HepG2 (cell line): ENCODE results near the gene SUPV3L1. TPM values are rescaled to one million over a fixed set of nuclear protein-coding genes. Genes with fewer than 3 reads are reported as not detected.

ENCODE experiments used
- ATAC-seq: fragments of 200-7000 bp; cut with Tn5 transposase; 3 replicates; pipeline ENCODE4 v1.9.1; 2020; ENCODE audit warnings: mild to moderate bottlenecking, moderate library complexity
- BruUV-seq: library from RNA; stranded (reverse); fragments of 400-500 nt; replicated peaks from 2 replicates; lab custom pipeline; 2021; lab: Mats Ljungman, UMichigan
- CTCF ChIA-PET: fragments of 300-600 bp; formaldehyde crosslinking; extraction: SDS; loops from one replicate; lab custom pipeline; 2021; ENCODE audit warnings: low total read pairs, inconsistent platforms, low intra/inter-chr PET ratio; lab: Yijun Ruan, JAX
- POLR2A ChIA-PET: fragments of 350-600 bp; sonication (Branson Sonifier 250); formaldehyde crosslinking; loops from one replicate; lab custom pipeline; 2020; ENCODE audit warnings: antibody characterized with exemption, inconsistent platforms; lab: Yijun Ruan, JAX
- DNase-seq: peaks from one replicate; pipeline ENCODE4 v3.0.0-alpha.2; 2015; ENCODE audit warnings: low spot score
- FAIRE-seq: peaks from 3 replicates; lab custom pipeline; 2011; peaks lifted over from hg19 to GRCh38; lab: Jason Lieb, UNC
- H2AFZ ChIP-seq: one replicate; pipeline ENCODE4 v1.6.1; 2011; ENCODE audit warnings: low read length, inconsistent platforms
- H3K27ac ChIP-seq: fragments of 300-600 bp; 3 replicates; pipeline ENCODE4 v1.8.0; 2011; ENCODE audit warnings: mixed run types, mild to moderate bottlenecking, mixed read lengths, low read length, inconsistent platforms; ENCODE audit not compliant: insufficient read depth; ENCODE audit errors: extremely low read length
- H3K27me3 ChIP-seq, 2 experiments: fragments of 200-600 bp in 1 of 2; 2 replicates in 1 of 2; 3 replicates in 1 of 2; pipeline versions ENCODE4 v1.6.0 to v1.8.0; 2011; ENCODE audit warnings: low read length in 2 of 2, mild to moderate bottlenecking in 2 of 2, moderate library complexity in 2 of 2, inconsistent platforms in 1 of 2; ENCODE audit not compliant: insufficient read depth in 2 of 2, control insufficient read depth in 1 of 2
- H3K36me3 ChIP-seq, 2 experiments: fragments of 200-600 bp in 1 of 2; replicated peaks in 1 of 2; 2 replicates in 1 of 2; 3 replicates in 1 of 2; pipeline versions ENCODE4 v1.5.1 to v1.8.0; 2011; ENCODE audit warnings: low read length in 2 of 2, inconsistent platforms in 1 of 2; ENCODE audit not compliant: insufficient read depth in 2 of 2, control insufficient read depth in 1 of 2
- H3K4me1 ChIP-seq: 2 replicates; pipeline ENCODE4 v1.5.1; 2012; ENCODE audit warnings: low read length, inconsistent platforms; ENCODE audit not compliant: insufficient read depth
- H3K4me2 ChIP-seq: 2 replicates; pipeline ENCODE4 v1.6.0; 2011; ENCODE audit warnings: low read depth, low read length, inconsistent platforms
- H3K4me3 ChIP-seq, 3 experiments: fragments of 200-600 bp in 1 of 3; sonication (generic), shearing (Covaris generic) in 1 of 3; replicated peaks in 1 of 3; 2 replicates each; pipeline ENCODE4 v1.5.1; 2011 to 2016; ENCODE audit warnings: low read length in 3 of 3, inconsistent platforms in 2 of 3, low read depth in 2 of 3, mild to moderate bottlenecking in 2 of 3, control low read depth in 1 of 3, mixed read lengths in 1 of 3; ENCODE audit not compliant: insufficient read depth in 1 of 3
- H3K79me2 ChIP-seq: one replicate; pipeline ENCODE4 v1.6.1; 2011; ENCODE audit warnings: low read length, inconsistent platforms; ENCODE audit not compliant: insufficient read depth
- H3K9ac ChIP-seq: 2 replicates; pipeline ENCODE4 v1.6.0; 2011; ENCODE audit warnings: mild to moderate bottlenecking, low read depth, low read length, inconsistent platforms; ENCODE audit not compliant: insufficient read depth
- H3K9me3 ChIP-seq: 2 replicates; pipeline ENCODE4 v1.5.1; 2012; ENCODE audit warnings: mild to moderate bottlenecking, low read length
- H4K20me1 ChIP-seq: 2 replicates; pipeline ENCODE4 v1.6.0; 2011; ENCODE audit warnings: inconsistent platforms, mild to moderate bottlenecking, low read length, moderate library complexity; ENCODE audit not compliant: insufficient read depth
- BCL6 ChIP-seq: IDR thresholded peaks from 2 replicates; pipeline ENCODE4 v1.6.1; 2016; ENCODE audit warnings: missing genetic modification reagents, missing compliant biosample characterization
- KDM2A ChIP-seq: sonication (generic); formaldehyde crosslinking; IDR thresholded peaks from 2 replicates; pipeline ENCODE4 v1.4.0; 2020; ENCODE audit warnings: low read depth, missing genetic modification reagents, borderline replicate concordance
- KLF15 ChIP-seq: sonication (generic); formaldehyde crosslinking; IDR thresholded peaks from 2 replicates; pipeline ENCODE4 v1.8.1; 2023; ENCODE audit warnings: borderline replicate concordance, mild to moderate bottlenecking, inconsistent platforms, missing genetic modification reagents, mixed read lengths
- RFXANK ChIP-seq: IDR thresholded peaks from 2 replicates; pipeline ENCODE4 v1.6.1; 2016
- STAG1 ChIP-seq: sonication (generic); formaldehyde crosslinking; IDR thresholded peaks from 2 replicates; pipeline ENCODE4 v1.4.0; 2020; ENCODE audit warnings: missing genetic modification reagents
- ZC3H13 ChIP-seq: sonication (generic); formaldehyde crosslinking; IDR thresholded peaks from 2 replicates; pipeline ENCODE4 v1.8.1; 2023; ENCODE audit warnings: mild to moderate bottlenecking, missing genetic modification reagents, moderate library complexity
- ZNF263 ChIP-seq: sonication (generic); formaldehyde crosslinking; IDR thresholded peaks from 2 replicates; pipeline ENCODE4 v1.4.0; 2020; ENCODE audit warnings: missing genetic modification reagents
- ZNF484 ChIP-seq: sonication (generic); formaldehyde crosslinking; IDR thresholded peaks from 2 replicates; pipeline ENCODE4 v1.5.1; 2020; ENCODE audit warnings: mild to moderate bottlenecking, low read depth, missing genetic modification reagents, borderline replicate concordance
- ZNF629 ChIP-seq: sonication (generic); formaldehyde crosslinking; conservative IDR thresholded peaks from 2 replicates; pipeline ENCODE4 v1.5.0; 2020; ENCODE audit warnings: missing genetic modification reagents
- ZNF672 ChIP-seq: sonication (generic); formaldehyde crosslinking; IDR thresholded peaks from 2 replicates; pipeline ENCODE4 v1.8.1; 2022; ENCODE audit warnings: missing genetic modification reagents
- WGBS: methylation state at CpG from one replicate; pipeline ENCODE4 v1.1.6; 2017; ENCODE audit warnings: low lambda C conversion rate; 5-methylcytosine and 5-hydroxymethylcytosine counted together
- in situ Hi-C: cut with HindIII; loops from 2 replicates; pipeline ENCODE4 v1.10.0; 2017; ENCODE audit warnings: low pct_unique_long_range_greater_than_20kb; ENCODE audit not compliant: extremely low pct_ligation_motif_present
- intact Hi-C: fragments of 100-400 bp; cut with micrococcal nuclease; formaldehyde crosslinking; loops from one replicate; pipeline ENCODE4 v1.10.0; 2022; ENCODE audit not compliant: unreplicated experiment
- polyA plus RNA-seq, 8 experiments: library from polyadenylated mRNA; depleted of rRNA in 3 of 8; stranded (reverse) in 7 of 8; unstranded in 1 of 8; fragments of >200 nt; fragmentation: Illumina TruSeq in 4 of 8; extraction: Trizol in 4 of 8; gene quantifications; 2 replicates each; pipeline versions ENCODE4 v1.2.1 to v1.2.3, GENCODE V29; 2011 to 2016; ENCODE audit warnings: low read depth in 4 of 8, missing spikeins in 1 of 8, mixed read lengths in 1 of 8; ENCODE audit not compliant: insufficient read depth in 1 of 8
- total RNA-seq, 5 experiments: library from RNA; depleted of rRNA; stranded (reverse); fragments of >200 nt; fragmentation: Illumina TruSeq; extraction: Trizol; gene quantifications; 2 replicates each; pipeline ENCODE4 v1.2.3, GENCODE V29; 2016; ENCODE audit warnings: low read depth in 1 of 5
- TF ChIP-seq, protein P1 (sequence below): sonication (generic); formaldehyde crosslinking; IDR thresholded peaks from 2 replicates; pipeline ENCODE4 v1.5.0; 2020; ENCODE audit warnings: missing genetic modification reagents, mild to moderate bottlenecking, borderline replicate concordance
- TF ChIP-seq, protein P2 (sequence below), 2 experiments: fragments of 450-650 bp in 1 of 2; sonication (generic) in 1 of 2; formaldehyde crosslinking in 1 of 2; IDR thresholded peaks; 2 replicates each; pipeline versions ENCODE4 v1.6.1 to v1.8.0; 2016 to 2022; ENCODE audit warnings: antibody characterized with exemption in 1 of 2, mild to moderate bottlenecking in 1 of 2, missing genetic modification reagents in 1 of 2

SUPV3L1 gene
- total and polyA plus RNA-seq, 2 of the 13 experiments (the other 11 are each of a cell fraction or from before 2014, with no cell fraction given): 28.8 to 45.7 TPM

GRCh38 chr10:69234447-69234846 lies 54.4 kb downstream of the SUPV3L1 start (continued):
- TF ChIP-seq ZNF484: no peak
- TF ChIP-seq KLF15 (CRISPR knock-in tag): no peak

GRCh38 chr10:69237528-69238159 lies 57.6 kb downstream of the SUPV3L1 start:
- H3K4me2 ChIP-seq: no peak overlapping the region
- H3K27ac ChIP-seq: no peak overlapping the region
- BruUV-seq: no TSS peak
- H3K4me3 ChIP-seq: no peak overlapping the region
- no peaks in the 10 kb centered on the region; the same call in 1 of the 2 replicates for H4K20me1 ChIP-seq
- no peaks in the 10 kb centered on the region for H3K4me1 ChIP-seq
- FAIRE-seq (peak; percentile 83), ATAC-seq (peak; percentile 99), DNase-seq (peak; percentile 50)
- WGBS: 47% methylated on average over 17 of the region's 17 CpGs
- CTCF ChIA-PET: interaction anchor here (0.7 to 3.2 kb wide), 4 partner anchors 16 to 270 kb away, joined by 3 to 34 read pairs (median 4); no protein-coding TSS in a partner anchor
- in situ Hi-C loops: loop anchor here (5.0 to 10.0 kb wide), 2 partner anchors 150 to 267 kb away; no protein-coding TSS in a partner anchor
- POLR2A ChIA-PET: no interaction called here
- no peak overlapping the region for H3K9ac ChIP-seq
- intact Hi-C loops: loop anchor here (1.0 kb wide), 2 partner anchors 155 to 270 kb away; no protein-coding TSS in a partner anchor
- H3K79me2 ChIP-seq: no peaks in the 10 kb centered on the region
- no peaks in the 10 kb centered on the region for H3K9me3 ChIP-seq
- H3K27me3 ChIP-seq: no peaks in the 10 kb centered on the region
- no peak overlapping the region for H2AFZ ChIP-seq
- no peaks in the 10 kb centered on the region; a peak in 2 of 5 replicates for H3K36me3 ChIP-seq
- TF ChIP-seq ZNF629 (CRISPR knock-in tag): no peak
- no peak for TF ChIP-seq RFXANK (CRISPR knock-in tag)
- TF ChIP-seq, protein P1, sequence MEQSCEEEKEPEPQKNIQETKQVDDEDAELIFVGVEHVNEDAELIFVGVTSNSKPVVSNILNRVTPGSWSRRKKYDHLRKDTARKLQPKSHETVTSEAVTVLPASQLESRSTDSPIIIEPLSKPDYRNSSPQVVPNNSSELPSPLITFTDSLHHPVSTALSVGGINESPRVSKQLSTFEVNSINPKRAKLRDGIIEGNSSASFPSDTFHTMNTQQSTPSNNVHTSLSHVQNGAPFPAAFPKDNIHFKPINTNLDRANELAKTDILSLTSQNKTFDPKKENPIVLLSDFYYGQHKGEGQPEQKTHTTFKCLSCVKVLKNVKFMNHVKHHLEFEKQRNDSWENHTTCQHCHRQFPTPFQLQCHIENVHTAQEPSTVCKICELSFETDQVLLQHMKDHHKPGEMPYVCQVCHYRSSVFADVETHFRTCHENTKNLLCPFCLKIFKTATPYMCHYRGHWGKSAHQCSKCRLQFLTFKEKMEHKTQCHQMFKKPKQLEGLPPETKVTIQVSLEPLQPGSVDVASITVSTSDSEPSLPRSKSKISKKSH (CRISPR knock-in tag): no peak
- no peak for TF ChIP-seq BCL6 (CRISPR knock-in tag)
- TF ChIP-seq KDM2A (CRISPR knock-in tag): peak; percentile 49; the same call in 1 of the 2 replicates
- no peak for TF ChIP-seq ZNF672 (CRISPR knock-in tag)
- TF ChIP-seq, protein P2, sequence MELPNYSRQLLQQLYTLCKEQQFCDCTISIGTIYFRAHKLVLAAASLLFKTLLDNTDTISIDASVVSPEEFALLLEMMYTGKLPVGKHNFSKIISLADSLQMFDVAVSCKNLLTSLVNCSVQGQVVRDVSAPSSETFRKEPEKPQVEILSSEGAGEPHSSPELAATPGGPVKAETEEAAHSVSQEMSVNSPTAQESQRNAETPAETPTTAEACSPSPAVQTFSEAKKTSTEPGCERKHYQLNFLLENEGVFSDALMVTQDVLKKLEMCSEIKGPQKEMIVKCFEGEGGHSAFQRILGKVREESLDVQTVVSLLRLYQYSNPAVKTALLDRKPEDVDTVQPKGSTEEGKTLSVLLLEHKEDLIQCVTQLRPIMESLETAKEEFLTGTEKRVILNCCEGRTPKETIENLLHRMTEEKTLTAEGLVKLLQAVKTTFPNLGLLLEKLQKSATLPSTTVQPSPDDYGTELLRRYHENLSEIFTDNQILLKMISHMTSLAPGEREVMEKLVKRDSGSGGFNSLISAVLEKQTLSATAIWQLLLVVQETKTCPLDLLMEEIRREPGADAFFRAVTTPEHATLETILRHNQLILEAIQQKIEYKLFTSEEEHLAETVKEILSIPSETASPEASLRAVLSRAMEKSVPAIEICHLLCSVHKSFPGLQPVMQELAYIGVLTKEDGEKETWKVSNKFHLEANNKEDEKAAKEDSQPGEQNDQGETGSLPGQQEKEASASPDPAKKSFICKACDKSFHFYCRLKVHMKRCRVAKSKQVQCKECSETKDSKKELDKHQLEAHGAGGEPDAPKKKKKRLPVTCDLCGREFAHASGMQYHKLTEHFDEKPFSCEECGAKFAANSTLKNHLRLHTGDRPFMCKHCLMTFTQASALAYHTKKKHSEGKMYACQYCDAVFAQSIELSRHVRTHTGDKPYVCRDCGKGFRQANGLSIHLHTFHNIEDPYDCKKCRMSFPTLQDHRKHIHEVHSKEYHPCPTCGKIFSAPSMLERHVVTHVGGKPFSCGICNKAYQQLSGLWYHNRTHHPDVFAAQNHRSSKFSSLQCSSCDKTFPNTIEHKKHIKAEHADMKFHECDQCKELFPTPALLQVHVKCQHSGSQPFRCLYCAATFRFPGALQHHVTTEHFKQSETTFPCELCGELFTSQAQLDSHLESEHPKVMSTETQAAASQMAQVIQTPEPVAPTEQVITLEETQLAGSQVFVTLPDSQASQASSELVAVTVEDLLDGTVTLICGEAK (IDR thresholded peaks at IDR 0.05): no peak
- TF ChIP-seq, protein P2 (CRISPR knock-in tag; IDR thresholded peaks at IDR 0.05): no peak
- no peak for TF ChIP-seq ZNF263 (CRISPR knock-in tag)
- TF ChIP-seq ZC3H13 (CRISPR knock-in tag): no peak
- TF ChIP-seq STAG1 (CRISPR knock-in tag): peak; percentile 90
